Measurements from ENCODE around the gene TRIM13. TPM values are rescaled to one million over a fixed set of nuclear protein-coding genes. Genes with fewer than 3 reads are reported as not detected.
"Not testable (repeated sequence)": the region's sequence is repeated elsewhere in the genome, so short reads cannot be mapped to it uniquely, and the experiment has no call there.

Gene TRIM13
- total RNA-seq, 5 donors from 2014 or later (not counting 1 experiment from before 2014, with no cell fraction given) = 20.5 to 27.8 (median 23.4) TPM

DNA sequence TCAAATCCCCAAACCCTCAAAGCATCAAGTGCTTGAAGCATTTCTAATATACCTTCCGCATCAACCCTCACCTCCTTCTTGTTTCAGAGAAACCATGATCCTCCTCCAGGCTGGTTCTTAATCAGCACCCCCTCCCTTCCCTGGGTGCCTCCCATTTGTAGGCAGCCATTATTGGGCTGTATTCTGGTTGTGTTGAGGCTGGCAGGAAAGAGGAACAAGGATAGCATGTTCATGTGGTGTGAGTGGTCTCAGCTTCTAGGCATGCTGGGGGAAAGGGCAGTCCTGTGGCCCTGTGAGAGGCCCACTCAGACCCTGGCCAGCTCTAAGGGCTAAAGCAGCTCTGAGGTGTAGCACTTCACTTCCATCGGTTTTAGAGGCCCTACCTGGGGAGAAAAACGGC is 18.9 kb upstream of the TRIM13 start:
- Histone ChIP-seq H3K27ac (ENCODE audit: low read length) (no peak overlapping the region), H3K4me1 (ENCODE audit: control insufficient read depth in 1 of 2, extremely low read depth in 1 of 2, insufficient read depth in 2 of 2, low read length in 2 of 2) (peaks cover 0 to 2% of the 10 kb centered on the region in 2 experiments), H3K9me3 (no peaks in the 10 kb centered on the region), H3K36me3 (ENCODE audit: control insufficient read depth in 2 of 2, extremely low read depth in 1 of 2, insufficient read depth in 1 of 2, low read length in 1 of 2) (no peaks in the 10 kb centered on the region), H3K4me3 (ENCODE audit: control insufficient read depth in 1 of 2, extremely low read depth in 1 of 2, low read length in 1 of 2) (no peak overlapping the region), H3K27me3 (replicated peaks in 1 of 2; ENCODE audit: control insufficient read depth in 2 of 2, extremely low read depth in 1 of 2, insufficient read depth in 2 of 2, low read length in 1 of 2) (no peaks in the 10 kb centered on the region)
- CTCF ChIA-PET = interaction anchor here (0.6 to 3.5 kb wide), 11 partner anchors 19 to 1092 kb away, joined by 3 to 18 read pairs (median 6); partner anchors contain the start of genes SPRYD7 (in 1 of the 2) and TRIM13 (in 1 of the 2)
- Mint-ChIP-seq H3K4me1 (peaks cover 0 to 2% (median 2%) of the 10 kb centered on the region in 3 donors), H3K27me3 (no peaks in the 10 kb centered on the region), H3K9me3 (no peaks in the 10 kb centered on the region), H3K4me3 (no peak overlapping the region), H3K27ac (no peak overlapping the region), H3K36me3 (peaks cover 4% of the 10 kb centered on the region)
- WGBS (ENCODE audit: insufficient coverage) = 50% methylated on average over 1 of the region's 3 CpGs
- ATAC-seq (replicated peaks in 1 of 4) = no peak
- POLR2A ChIA-PET = interaction anchor here in 1 of 2 donors (0.6 kb wide), 1 partner anchor 328 kb away, joined by 5 read pairs; no protein-coding TSS in a partner anchor
- no peak for DNase-seq

DNA sequence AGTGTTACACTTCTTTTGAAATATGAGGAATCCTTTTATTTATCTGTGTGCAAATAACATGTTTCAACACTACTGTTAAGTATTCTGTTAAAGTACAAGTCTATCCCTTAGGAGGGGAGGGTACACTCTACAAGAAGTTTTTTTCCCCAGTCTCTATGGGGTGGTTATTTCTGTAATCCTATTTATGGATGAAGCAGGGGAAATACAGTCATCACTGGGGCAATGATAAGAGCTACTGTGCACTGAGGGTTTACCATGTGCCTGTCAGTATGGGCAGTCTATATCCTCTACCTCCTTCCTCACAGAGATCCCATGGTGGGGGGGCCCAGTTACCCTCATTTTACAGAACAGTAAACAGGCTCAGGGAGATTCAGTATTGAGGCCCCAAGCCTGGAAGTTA is 16.6 kb upstream of the TRIM13 start:
- Histone ChIP-seq H3K4me1 (ENCODE audit: control insufficient read depth in 1 of 2, extremely low read depth in 1 of 2, insufficient read depth in 2 of 2, low read length in 2 of 2) (peaks cover 0 to 2% of the 10 kb centered on the region in 2 experiments), H3K27ac (ENCODE audit: low read length) (no peak overlapping the region), H3K27me3 (replicated peaks in 1 of 2; ENCODE audit: control insufficient read depth in 2 of 2, extremely low read depth in 1 of 2, insufficient read depth in 2 of 2, low read length in 1 of 2) (no peaks in the 10 kb centered on the region), H3K36me3 (ENCODE audit: control insufficient read depth in 2 of 2, extremely low read depth in 1 of 2, insufficient read depth in 1 of 2, low read length in 1 of 2) (no peaks in the 10 kb centered on the region), H3K4me3 (ENCODE audit: control insufficient read depth in 1 of 2, extremely low read depth in 1 of 2, low read length in 1 of 2) (no peak overlapping the region), H3K9me3 (no peaks in the 10 kb centered on the region)
- H3K4me1 Mint-ChIP-seq = peaks cover 0 to 2% (median 2%) of the 10 kb centered on the region in 3 donors
- no peaks in the 10 kb centered on the region for H3K9me3 Mint-ChIP-seq
- peaks cover 4% of the 10 kb centered on the region for H3K36me3 Mint-ChIP-seq
- H3K27ac Mint-ChIP-seq = no peak overlapping the region
- H3K4me3 Mint-ChIP-seq = no peak overlapping the region
- DNase-seq (no peak), ATAC-seq (replicated peaks in 1 of 4) (no peak)
- CTCF ChIA-PET = no interaction called here
- H3K27me3 Mint-ChIP-seq = no peaks in the 10 kb centered on the region
- POLR2A ChIA-PET = interaction anchor here in 1 of 2 donors (0.6 kb wide), 1 partner anchor 41 kb away, joined by 4 read pairs; no protein-coding TSS in a partner anchor

- H3K27ac Mint-ChIP-seq = no peak overlapping the region
- POLR2A ChIA-PET = interaction anchor here in 1 of 2 donors (0.6 kb wide), 1 partner anchor 936 kb away, joined by 3 read pairs; no protein-coding TSS in a partner anchor
- H3K36me3 ChIP-seq (ENCODE audit: control insufficient read depth in 2 of 2, extremely low read depth in 1 of 2, insufficient read depth in 1 of 2, low read length in 1 of 2) = no peaks in the 10 kb centered on the region
Measured at GRCh38 chr13:49985129-49985528, 11.7 kb upstream of the TRIM13 start.

GRCh38 chr13:49986471-49986870 is 10.4 kb upstream of the TRIM13 start:
- no peak overlapping the region for H3K27ac Mint-ChIP-seq
- peaks cover 7% of the 10 kb centered on the region for H3K36me3 Mint-ChIP-seq
- H3K4me1 Mint-ChIP-seq = no peaks in the 10 kb centered on the region
- ChIA-PET CTCF (interaction anchor here in 1 of 2 donors (0.7 kb wide), 1 partner anchor 1071 kb away, joined by 3 read pairs; no protein-coding TSS in a partner anchor), POLR2A (no interaction called here)
- no peaks in the 10 kb centered on the region for H3K9me3 Mint-ChIP-seq
- H3K36me3 ChIP-seq (ENCODE audit: control insufficient read depth in 2 of 2, extremely low read depth in 1 of 2, insufficient read depth in 1 of 2, low read length in 1 of 2) = no peaks in the 10 kb centered on the region
- ATAC-seq (replicated peaks in 1 of 4) (no peak), DNase-seq (no peak)
- no peak overlapping the region for H3K4me3 Mint-ChIP-seq
- no peaks in the 10 kb centered on the region for H3K9me3 ChIP-seq
- no peak overlapping the region for H3K4me3 ChIP-seq (ENCODE audit: control insufficient read depth in 1 of 2, extremely low read depth in 1 of 2, low read length in 1 of 2)
- no peaks in the 10 kb centered on the region for H3K4me1 ChIP-seq (ENCODE audit: control insufficient read depth in 1 of 2, extremely low read depth in 1 of 2, insufficient read depth in 2 of 2, low read length in 2 of 2)
- no CpG with 5 or more reads among the region's 7 CpGs for WGBS (ENCODE audit: insufficient coverage)
- no peaks in the 10 kb centered on the region for H3K27me3 Mint-ChIP-seq
- no peak overlapping the region for H3K27ac ChIP-seq (ENCODE audit: low read length)
- no peaks in the 10 kb centered on the region for H3K27me3 ChIP-seq (replicated peaks in 1 of 2; ENCODE audit: control insufficient read depth in 2 of 2, extremely low read depth in 1 of 2, insufficient read depth in 2 of 2, low read length in 1 of 2)

More at GRCh38 chr13:49985129-49985528, 11.7 kb upstream of the TRIM13 start:
- H3K27ac ChIP-seq (ENCODE audit: low read length) = no peak overlapping the region
- WGBS (ENCODE audit: insufficient coverage) = 100% methylated on average over 1 of the region's 2 CpGs
- CTCF ChIA-PET = interaction anchor here in 1 of 2 donors (0.6 kb wide), 1 partner anchor 204 kb away, joined by 3 read pairs; no protein-coding TSS in a partner anchor
- no peak overlapping the region for H3K4me3 ChIP-seq (ENCODE audit: control insufficient read depth in 1 of 2, extremely low read depth in 1 of 2, low read length in 1 of 2)
- H3K4me1 ChIP-seq (ENCODE audit: control insufficient read depth in 1 of 2, extremely low read depth in 1 of 2, insufficient read depth in 2 of 2, low read length in 2 of 2) = no peaks in the 10 kb centered on the region
- H3K4me1 Mint-ChIP-seq = no peaks in the 10 kb centered on the region
- DNase-seq = no peak
- H3K9me3 ChIP-seq = no peaks in the 10 kb centered on the region
- peaks cover 7% of the 10 kb centered on the region for H3K36me3 Mint-ChIP-seq
- H3K4me3 Mint-ChIP-seq = no peak overlapping the region
- H3K27me3 Mint-ChIP-seq = no peaks in the 10 kb centered on the region
- no peaks in the 10 kb centered on the region for H3K9me3 Mint-ChIP-seq
- ATAC-seq (replicated peaks in 1 of 4) = no peak
- H3K27me3 ChIP-seq (replicated peaks in 1 of 2; ENCODE audit: control insufficient read depth in 2 of 2, extremely low read depth in 1 of 2, insufficient read depth in 2 of 2, low read length in 1 of 2) = no peaks in the 10 kb centered on the region

GRCh38 chr13:49990612-49991011 is 6.2 kb upstream of the TRIM13 start:
- H3K36me3 ChIP-seq (ENCODE audit: control insufficient read depth in 2 of 2, extremely low read depth in 1 of 2, insufficient read depth in 1 of 2, low read length in 1 of 2); DNase-seq; H3K27me3 Mint-ChIP-seq; H3K27ac Mint-ChIP-seq; H3K36me3 Mint-ChIP-seq; H3K27ac ChIP-seq (ENCODE audit: low read length); CTCF ChIA-PET; H3K9me3 ChIP-seq; H3K4me3 Mint-ChIP-seq; H3K4me3 ChIP-seq (ENCODE audit: control insufficient read depth in 1 of 2, extremely low read depth in 1 of 2, low read length in 1 of 2); H3K4me1 ChIP-seq (ENCODE audit: control insufficient read depth in 1 of 2, extremely low read depth in 1 of 2, insufficient read depth in 2 of 2, low read length in 2 of 2); H3K9me3 Mint-ChIP-seq; H3K4me1 Mint-ChIP-seq; POLR2A ChIA-PET; H3K27me3 ChIP-seq (replicated peaks in 1 of 2; ENCODE audit: control insufficient read depth in 2 of 2, extremely low read depth in 1 of 2, insufficient read depth in 2 of 2, low read length in 1 of 2); ATAC-seq (replicated peaks in 1 of 4): not testable (repeated sequence)
- WGBS (ENCODE audit: insufficient coverage) = 100% methylated on average over 1 of the region's 6 CpGs

- H3K4me1 Mint-ChIP-seq = peaks cover 8 to 15% (median 15%) of the 10 kb centered on the region in 3 donors
- Histone ChIP-seq H3K4me3 (ENCODE audit: control insufficient read depth in 1 of 2, extremely low read depth in 1 of 2, low read length in 1 of 2) (no peak overlapping the region), H3K36me3 (ENCODE audit: control insufficient read depth in 2 of 2, extremely low read depth in 1 of 2, insufficient read depth in 1 of 2, low read length in 1 of 2) (peaks cover 0 to 1% of the 10 kb centered on the region in 2 donors), H3K9me3 (no peaks in the 10 kb centered on the region), H3K4me1 (ENCODE audit: control insufficient read depth in 1 of 2, extremely low read depth in 1 of 2, insufficient read depth in 2 of 2, low read length in 2 of 2) (peaks cover 10 to 12% of the 10 kb centered on the region in 2 experiments), H3K27ac (ENCODE audit: low read length) (no peak overlapping the region), H3K27me3 (replicated peaks in 1 of 2; ENCODE audit: control insufficient read depth in 2 of 2, extremely low read depth in 1 of 2, insufficient read depth in 2 of 2, low read length in 1 of 2) (no peaks in the 10 kb centered on the region)
- DNase-seq (no peak), ATAC-seq (replicated peaks in 1 of 4) (no peak)
- H3K4me3 Mint-ChIP-seq = no peak overlapping the region
- peaks cover 3% of the 10 kb centered on the region for H3K36me3 Mint-ChIP-seq
- ChIA-PET CTCF (interaction anchor here in 1 of 2 donors (0.9 kb wide), 1 partner anchor 919 kb away, joined by 3 read pairs; no protein-coding TSS in a partner anchor), POLR2A (interaction anchor here in 1 of 2 donors (0.6 kb wide), 1 partner anchor 1752 kb away, joined by 4 read pairs; no protein-coding TSS in a partner anchor)
- H3K9me3 Mint-ChIP-seq = no peaks in the 10 kb centered on the region
- no peaks in the 10 kb centered on the region for H3K27me3 Mint-ChIP-seq
- H3K27ac Mint-ChIP-seq = no peak overlapping the region
Measured at GRCh38 chr13:49993111-49993510, 3.7 kb upstream of the TRIM13 start.
